Measurements from ENCODE around the gene SPON1. TPM values are rescaled to one million over a fixed set of nuclear protein-coding genes. Genes with fewer than 3 reads are reported as not detected.

Gene SPON1
- total and polyA plus RNA-seq, 2 of the 8 experiments (the other 6 are each of a cell fraction or from before 2014, with no cell fraction given) = 1.5 to 5.4 TPM

DNA sequence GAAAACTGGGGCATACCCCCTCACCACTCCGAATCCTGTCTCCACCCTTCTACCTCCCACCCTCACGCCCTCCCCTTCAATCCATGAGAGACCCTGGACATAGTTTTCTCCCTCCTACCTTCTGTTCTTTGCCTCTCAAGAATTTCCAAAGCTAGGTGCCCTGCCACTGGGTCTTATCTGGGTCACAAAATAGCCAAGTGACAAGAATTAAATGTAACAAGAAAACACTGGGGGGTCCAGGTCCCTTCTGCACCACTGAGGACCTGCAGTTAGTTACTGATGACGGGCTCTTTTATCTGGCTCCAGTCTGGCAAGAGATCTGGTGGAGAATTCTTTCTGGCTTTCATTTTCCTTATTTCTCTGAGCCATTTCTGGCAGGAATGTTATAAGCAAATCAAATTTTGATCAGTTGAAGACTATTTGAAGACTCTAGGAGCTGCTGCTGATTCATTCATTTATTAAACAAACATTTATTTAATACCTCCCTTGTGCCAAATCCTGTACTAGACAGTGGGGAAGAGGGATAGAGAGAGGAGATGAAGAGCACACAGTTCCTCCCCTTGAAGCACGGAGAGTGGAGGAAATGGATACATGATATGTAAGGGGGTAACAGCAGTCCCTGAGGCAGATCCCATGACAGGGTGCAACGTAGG is 261.2 kb downstream of the SPON1 start (continued):
- TF ChIP-seq, protein P1, sequence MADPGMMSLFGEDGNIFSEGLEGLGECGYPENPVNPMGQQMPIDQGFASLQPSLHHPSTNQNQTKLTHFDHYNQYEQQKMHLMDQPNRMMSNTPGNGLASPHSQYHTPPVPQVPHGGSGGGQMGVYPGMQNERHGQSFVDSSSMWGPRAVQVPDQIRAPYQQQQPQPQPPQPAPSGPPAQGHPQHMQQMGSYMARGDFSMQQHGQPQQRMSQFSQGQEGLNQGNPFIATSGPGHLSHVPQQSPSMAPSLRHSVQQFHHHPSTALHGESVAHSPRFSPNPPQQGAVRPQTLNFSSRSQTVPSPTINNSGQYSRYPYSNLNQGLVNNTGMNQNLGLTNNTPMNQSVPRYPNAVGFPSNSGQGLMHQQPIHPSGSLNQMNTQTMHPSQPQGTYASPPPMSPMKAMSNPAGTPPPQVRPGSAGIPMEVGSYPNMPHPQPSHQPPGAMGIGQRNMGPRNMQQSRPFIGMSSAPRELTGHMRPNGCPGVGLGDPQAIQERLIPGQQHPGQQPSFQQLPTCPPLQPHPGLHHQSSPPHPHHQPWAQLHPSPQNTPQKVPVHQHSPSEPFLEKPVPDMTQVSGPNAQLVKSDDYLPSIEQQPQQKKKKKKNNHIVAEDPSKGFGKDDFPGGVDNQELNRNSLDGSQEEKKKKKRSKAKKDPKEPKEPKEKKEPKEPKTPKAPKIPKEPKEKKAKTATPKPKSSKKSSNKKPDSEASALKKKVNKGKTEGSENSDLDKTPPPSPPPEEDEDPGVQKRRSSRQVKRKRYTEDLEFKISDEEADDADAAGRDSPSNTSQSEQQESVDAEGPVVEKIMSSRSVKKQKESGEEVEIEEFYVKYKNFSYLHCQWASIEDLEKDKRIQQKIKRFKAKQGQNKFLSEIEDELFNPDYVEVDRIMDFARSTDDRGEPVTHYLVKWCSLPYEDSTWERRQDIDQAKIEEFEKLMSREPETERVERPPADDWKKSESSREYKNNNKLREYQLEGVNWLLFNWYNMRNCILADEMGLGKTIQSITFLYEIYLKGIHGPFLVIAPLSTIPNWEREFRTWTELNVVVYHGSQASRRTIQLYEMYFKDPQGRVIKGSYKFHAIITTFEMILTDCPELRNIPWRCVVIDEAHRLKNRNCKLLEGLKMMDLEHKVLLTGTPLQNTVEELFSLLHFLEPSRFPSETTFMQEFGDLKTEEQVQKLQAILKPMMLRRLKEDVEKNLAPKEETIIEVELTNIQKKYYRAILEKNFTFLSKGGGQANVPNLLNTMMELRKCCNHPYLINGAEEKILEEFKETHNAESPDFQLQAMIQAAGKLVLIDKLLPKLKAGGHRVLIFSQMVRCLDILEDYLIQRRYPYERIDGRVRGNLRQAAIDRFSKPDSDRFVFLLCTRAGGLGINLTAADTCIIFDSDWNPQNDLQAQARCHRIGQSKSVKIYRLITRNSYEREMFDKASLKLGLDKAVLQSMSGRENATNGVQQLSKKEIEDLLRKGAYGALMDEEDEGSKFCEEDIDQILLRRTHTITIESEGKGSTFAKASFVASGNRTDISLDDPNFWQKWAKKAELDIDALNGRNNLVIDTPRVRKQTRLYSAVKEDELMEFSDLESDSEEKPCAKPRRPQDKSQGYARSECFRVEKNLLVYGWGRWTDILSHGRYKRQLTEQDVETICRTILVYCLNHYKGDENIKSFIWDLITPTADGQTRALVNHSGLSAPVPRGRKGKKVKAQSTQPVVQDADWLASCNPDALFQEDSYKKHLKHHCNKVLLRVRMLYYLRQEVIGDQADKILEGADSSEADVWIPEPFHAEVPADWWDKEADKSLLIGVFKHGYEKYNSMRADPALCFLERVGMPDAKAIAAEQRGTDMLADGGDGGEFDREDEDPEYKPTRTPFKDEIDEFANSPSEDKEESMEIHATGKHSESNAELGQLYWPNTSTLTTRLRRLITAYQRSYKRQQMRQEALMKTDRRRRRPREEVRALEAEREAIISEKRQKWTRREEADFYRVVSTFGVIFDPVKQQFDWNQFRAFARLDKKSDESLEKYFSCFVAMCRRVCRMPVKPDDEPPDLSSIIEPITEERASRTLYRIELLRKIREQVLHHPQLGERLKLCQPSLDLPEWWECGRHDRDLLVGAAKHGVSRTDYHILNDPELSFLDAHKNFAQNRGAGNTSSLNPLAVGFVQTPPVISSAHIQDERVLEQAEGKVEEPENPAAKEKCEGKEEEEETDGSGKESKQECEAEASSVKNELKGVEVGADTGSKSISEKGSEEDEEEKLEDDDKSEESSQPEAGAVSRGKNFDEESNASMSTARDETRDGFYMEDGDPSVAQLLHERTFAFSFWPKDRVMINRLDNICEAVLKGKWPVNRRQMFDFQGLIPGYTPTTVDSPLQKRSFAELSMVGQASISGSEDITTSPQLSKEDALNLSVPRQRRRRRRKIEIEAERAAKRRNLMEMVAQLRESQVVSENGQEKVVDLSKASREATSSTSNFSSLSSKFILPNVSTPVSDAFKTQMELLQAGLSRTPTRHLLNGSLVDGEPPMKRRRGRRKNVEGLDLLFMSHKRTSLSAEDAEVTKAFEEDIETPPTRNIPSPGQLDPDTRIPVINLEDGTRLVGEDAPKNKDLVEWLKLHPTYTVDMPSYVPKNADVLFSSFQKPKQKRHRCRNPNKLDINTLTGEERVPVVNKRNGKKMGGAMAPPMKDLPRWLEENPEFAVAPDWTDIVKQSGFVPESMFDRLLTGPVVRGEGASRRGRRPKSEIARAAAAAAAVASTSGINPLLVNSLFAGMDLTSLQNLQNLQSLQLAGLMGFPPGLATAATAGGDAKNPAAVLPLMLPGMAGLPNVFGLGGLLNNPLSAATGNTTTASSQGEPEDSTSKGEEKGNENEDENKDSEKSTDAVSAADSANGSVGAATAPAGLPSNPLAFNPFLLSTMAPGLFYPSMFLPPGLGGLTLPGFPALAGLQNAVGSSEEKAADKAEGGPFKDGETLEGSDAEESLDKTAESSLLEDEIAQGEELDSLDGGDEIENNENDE (IDR thresholded peaks at IDR 0.05; ENCODE audit: insufficient replicate concordance, low read length) = no peak
- no peak for TF ChIP-seq CREB1 (IDR thresholded peaks at IDR 0.05)
- no peak for TF ChIP-seq SP2 (IDR thresholded peaks at IDR 0.05; ENCODE audit: low read length)
- no peak for TF ChIP-seq HDAC6 (IDR thresholded peaks at IDR 0.05; ENCODE audit: low read depth, low read length)
- TF ChIP-seq CHD2 (IDR thresholded peaks at IDR 0.05; ENCODE audit: low read length) = no peak
